Osteoblast (primary cell): ENCODE measurements around the gene PLAU. TPM values are rescaled to one million over a fixed set of nuclear protein-coding genes. Genes with fewer than 3 reads are reported as not detected.
A peak's percentile ranks its signal among the peaks of the same experiment; 100 is the strongest.

ENCODE experiments used
- DNase-seq: peaks from one replicate; pipeline ENCODE4 v3.0.0; 2011; ENCODE audit warnings: low spot score, mixed read lengths; ENCODE audit not compliant: insufficient read length; ENCODE audit errors: missing footprints
- H2AFZ ChIP-seq: 2 replicates; pipeline ENCODE4 v1.6.0; 2011; ENCODE audit warnings: mild to moderate bottlenecking, low read length
- H3K27ac ChIP-seq: 2 replicates; pipeline ENCODE4 v1.5.1; 2011; ENCODE audit warnings: mild to moderate bottlenecking, low read depth, low read length, moderate library complexity
- H3K27me3 ChIP-seq: 2 replicates; pipeline ENCODE4 v1.6.0; 2012; ENCODE audit warnings: mild to moderate bottlenecking, control low read depth, inconsistent platforms, low read length, moderate library complexity; ENCODE audit not compliant: insufficient read depth
- H3K36me3 ChIP-seq: 2 replicates; pipeline ENCODE4 v1.5.1; 2011; ENCODE audit warnings: mild to moderate bottlenecking, low read length, control low read depth, moderate library complexity; ENCODE audit not compliant: insufficient read depth
- H3K4me1 ChIP-seq: 2 replicates; pipeline ENCODE4 v1.5.1; 2011; ENCODE audit warnings: mild to moderate bottlenecking, low read length, control low read depth, moderate library complexity; ENCODE audit not compliant: insufficient read depth
- H3K4me2 ChIP-seq: 2 replicates; pipeline ENCODE4 v1.6.0; 2011; ENCODE audit warnings: mild to moderate bottlenecking, low read length; ENCODE audit not compliant: insufficient read depth
- H3K4me3 ChIP-seq: fragments of 200-600 bp; sonication (generic); 3 replicates; pipeline ENCODE4 v1.5.1; 2012; ENCODE audit warnings: mild to moderate bottlenecking, low read length, inconsistent platforms; ENCODE audit not compliant: insufficient read depth
- H3K79me2 ChIP-seq: 2 replicates; pipeline ENCODE4 v1.6.0; 2012; ENCODE audit warnings: mild to moderate bottlenecking, low read length, control low read depth, inconsistent platforms; ENCODE audit not compliant: insufficient read depth
- H3K9me3 ChIP-seq: 2 replicates; pipeline ENCODE4 v1.5.1; 2011; ENCODE audit warnings: low read depth, low read length, control low read depth
- H4K20me1 ChIP-seq: 2 replicates; pipeline ENCODE4 v1.6.0; 2012; ENCODE audit warnings: mild to moderate bottlenecking, low read length, control low read depth; ENCODE audit not compliant: insufficient read depth
- CTCF ChIP-seq: IDR thresholded peaks from 2 replicates; pipeline ENCODE4 v1.5.1; 2011; ENCODE audit warnings: mild to moderate bottlenecking, low read depth, low read length, moderate library complexity; ENCODE audit errors: extremely low read depth
- total RNA-seq: library from RNA; depleted of rRNA; stranded (reverse); fragments of >200 nt; gene quantifications from 2 replicates; pipeline ENCODE4 v1.2.3, GENCODE V29; 2012

Gene PLAU
- total RNA-seq, 1 donor, result 27.9 TPM

DNA sequence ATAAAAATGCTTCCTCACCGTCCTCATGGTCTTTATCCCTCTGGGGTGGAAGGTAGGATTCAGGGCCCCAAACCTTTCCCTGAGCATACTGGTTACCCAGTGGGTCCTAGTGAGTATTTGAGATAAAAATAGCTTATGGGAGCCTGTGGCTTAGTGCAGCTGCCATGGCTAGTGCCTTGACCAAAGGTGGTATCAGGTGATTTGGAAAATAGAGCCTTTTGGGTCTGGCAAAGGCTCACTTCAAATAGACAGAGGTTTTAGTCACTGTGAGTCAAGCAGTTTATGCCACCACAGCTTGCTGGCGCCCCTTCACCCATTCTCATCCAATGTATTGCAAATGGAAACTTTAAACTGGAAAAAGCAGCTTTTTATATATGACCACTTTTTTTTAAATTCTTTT lies 30.4 kb downstream of the PLAU start:
- peak; percentile 66 for DNase-seq
- H2AFZ ChIP-seq, result peak overlapping the region; percentile 92
- peak overlapping the region; percentile 53 for H3K4me3 ChIP-seq
- no peaks in the 10 kb centered on the region for H3K36me3 ChIP-seq
- H3K79me2 ChIP-seq, result no peaks in the 10 kb centered on the region
- peaks cover 13% of the 10 kb centered on the region for H3K4me1 ChIP-seq
- H3K4me2 ChIP-seq, result peak overlapping the region; percentile 73
- no peak for TF ChIP-seq CTCF
- no peaks in the 10 kb centered on the region for H3K27me3 ChIP-seq
- no peaks in the 10 kb centered on the region for H3K9me3 ChIP-seq
- peak overlapping the region; percentile 51 for H3K27ac ChIP-seq
- H4K20me1 ChIP-seq, result no peaks in the 10 kb centered on the region

GRCh38 chr10:73944356-73945100 lies 33.6 kb downstream of the PLAU start:
- Histone ChIP-seq H3K4me1 (peaks cover 13% of the 10 kb centered on the region), H3K36me3 (no peaks in the 10 kb centered on the region), H3K27me3 (no peaks in the 10 kb centered on the region), H3K9me3 (no peaks in the 10 kb centered on the region), H3K4me3 (no peak overlapping the region), H3K4me2 (no peak overlapping the region), H2AFZ (no peak overlapping the region), H3K79me2 (no peaks in the 10 kb centered on the region), H3K27ac (no peak overlapping the region), H4K20me1 (no peaks in the 10 kb centered on the region)
- no peak for DNase-seq
- TF ChIP-seq CTCF, result no peak

DNA sequence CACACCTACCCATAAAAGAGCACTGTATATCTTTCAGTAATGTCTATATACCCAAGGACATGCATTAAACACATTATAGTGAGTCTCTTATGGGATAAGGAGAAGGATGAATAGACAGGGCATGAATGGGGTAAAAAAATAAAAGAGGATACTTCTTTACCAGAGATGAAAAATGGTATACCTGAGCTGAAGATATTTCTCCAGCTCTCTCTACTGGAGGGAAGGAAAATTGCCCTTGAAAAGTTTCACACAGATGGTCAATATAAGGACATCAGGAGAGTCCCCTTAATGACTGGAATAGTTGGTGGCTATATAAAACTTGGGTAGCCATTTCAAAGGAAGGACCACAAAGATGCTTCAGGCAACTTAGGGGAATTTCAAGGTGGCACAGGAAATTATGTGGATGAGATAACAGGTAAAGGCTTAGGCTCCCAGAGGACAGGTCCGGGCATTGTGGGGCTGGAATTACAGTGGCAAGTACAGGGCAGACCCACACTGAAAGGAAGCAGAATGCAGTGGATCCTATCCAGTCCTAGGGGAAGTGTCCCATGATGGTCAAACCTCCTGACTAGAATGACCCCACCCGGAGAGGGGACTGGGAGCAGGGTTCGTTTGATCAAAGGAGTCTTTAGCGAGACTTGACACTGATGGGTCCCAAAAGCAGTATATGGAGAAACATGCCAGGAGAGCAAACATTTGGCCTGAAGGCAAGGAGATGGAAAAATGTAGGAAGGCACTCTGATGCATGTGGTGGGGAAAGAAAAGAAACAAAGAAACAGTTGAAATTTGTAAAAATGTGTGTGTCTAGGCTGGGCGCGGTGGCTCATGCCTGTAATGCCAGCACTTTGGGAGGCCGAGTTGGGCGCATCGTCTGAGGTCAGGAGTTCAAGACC lies 35.6 kb downstream of the PLAU start:
- no peak overlapping the region for H2AFZ ChIP-seq
- H3K79me2 ChIP-seq, result no peaks in the 10 kb centered on the region
- no peak overlapping the region for H3K4me2 ChIP-seq
- H3K36me3 ChIP-seq, result no peaks in the 10 kb centered on the region
- H4K20me1 ChIP-seq, result no peaks in the 10 kb centered on the region
- no peaks in the 10 kb centered on the region for H3K27me3 ChIP-seq
- H3K9me3 ChIP-seq, result no peaks in the 10 kb centered on the region
- no peak overlapping the region for H3K4me3 ChIP-seq
- DNase-seq, result peak; percentile 69
- peaks cover 4% of the 10 kb centered on the region for H3K4me1 ChIP-seq
- TF ChIP-seq CTCF, result no peak
- H3K27ac ChIP-seq, result no peak overlapping the region

DNA sequence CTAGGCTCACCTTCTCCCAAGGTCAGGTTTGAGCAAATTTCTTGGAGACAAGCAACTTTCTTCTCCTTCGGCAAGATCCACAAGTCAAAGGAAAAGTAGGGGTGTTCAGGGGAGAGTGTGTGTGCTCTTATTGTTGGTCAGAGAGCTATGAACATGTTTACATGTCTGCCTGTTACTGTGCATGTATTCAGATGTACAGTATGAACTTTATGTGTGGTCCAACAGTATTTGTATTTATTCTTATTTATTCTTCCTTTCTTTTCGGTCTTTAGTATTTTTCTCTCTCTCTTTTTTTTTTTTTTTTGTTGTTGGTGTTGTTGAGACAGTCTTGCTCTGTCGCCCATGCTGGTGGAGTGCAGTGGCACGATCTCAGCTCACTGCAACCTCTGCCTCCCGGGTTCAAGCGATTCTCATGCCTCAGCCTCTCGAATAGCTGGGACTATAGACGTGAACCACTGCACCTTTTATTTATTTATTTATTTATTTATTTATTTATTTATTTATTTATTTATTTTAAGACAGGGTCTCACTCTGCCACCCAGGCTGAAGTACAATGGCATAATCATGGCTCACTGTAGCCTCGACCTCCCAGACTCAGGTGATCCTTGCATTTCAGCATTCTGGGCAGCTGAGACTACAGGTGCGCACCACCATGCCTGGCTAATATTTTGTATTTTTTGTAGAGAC lies 38.2 kb downstream of the PLAU start:
- H3K79me2 ChIP-seq, result no peaks in the 10 kb centered on the region
- no peaks in the 10 kb centered on the region for H3K27me3 ChIP-seq
- no peak overlapping the region for H3K27ac ChIP-seq
- no peaks in the 10 kb centered on the region for H3K4me1 ChIP-seq
- H2AFZ ChIP-seq, result peak overlapping the region; percentile 37
- no peak for TF ChIP-seq CTCF
- H3K9me3 ChIP-seq, result no peaks in the 10 kb centered on the region
- no peak for DNase-seq
- H4K20me1 ChIP-seq, result no peaks in the 10 kb centered on the region
- no peaks in the 10 kb centered on the region for H3K36me3 ChIP-seq
- no peak overlapping the region for H3K4me2 ChIP-seq
- no peak overlapping the region for H3K4me3 ChIP-seq
